NCI-H1694 (cell line): ENCODE measurements around the gene MRPL41.
"Not testable (repeated sequence)": the region's sequence is repeated elsewhere in the genome, so short reads cannot be mapped to it uniquely, and the experiment has no call there.

Experiments
- DNase-seq: peaks from one replicate; lab custom pipeline; 2025; lab: John Stamatoyannopoulos, UW

Gene MRPL41

GRCh38 chr9:137552022-137552768 is 516 bp downstream of the MRPL41 start:
- DNase-seq = no peak

- DNase-seq = not testable (repeated sequence)
These were observed 2.0 kb downstream of the MRPL41 start for GRCh38 chr9:137553654-137554053.

DNA sequence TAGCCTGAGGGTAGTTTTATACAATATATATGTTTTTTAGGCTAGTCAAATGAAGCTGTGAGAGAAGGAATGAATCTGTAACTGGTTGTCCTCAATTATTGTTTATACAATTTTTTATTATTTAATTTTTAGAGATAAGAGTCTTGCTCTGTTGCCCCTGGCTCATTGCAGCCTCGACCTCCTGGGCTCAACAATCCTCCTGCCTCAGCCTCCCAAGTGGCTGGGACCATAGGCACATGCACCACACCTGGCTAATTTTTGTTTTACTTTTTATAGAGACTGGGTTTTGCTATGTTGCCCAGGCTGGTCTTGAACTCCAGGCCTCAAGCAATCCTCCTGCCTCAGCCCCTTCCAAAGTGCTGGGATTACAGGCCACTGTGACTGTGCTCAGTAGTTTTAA is 2.7 kb downstream of the MRPL41 start:
- DNase-seq = no peak

DNA sequence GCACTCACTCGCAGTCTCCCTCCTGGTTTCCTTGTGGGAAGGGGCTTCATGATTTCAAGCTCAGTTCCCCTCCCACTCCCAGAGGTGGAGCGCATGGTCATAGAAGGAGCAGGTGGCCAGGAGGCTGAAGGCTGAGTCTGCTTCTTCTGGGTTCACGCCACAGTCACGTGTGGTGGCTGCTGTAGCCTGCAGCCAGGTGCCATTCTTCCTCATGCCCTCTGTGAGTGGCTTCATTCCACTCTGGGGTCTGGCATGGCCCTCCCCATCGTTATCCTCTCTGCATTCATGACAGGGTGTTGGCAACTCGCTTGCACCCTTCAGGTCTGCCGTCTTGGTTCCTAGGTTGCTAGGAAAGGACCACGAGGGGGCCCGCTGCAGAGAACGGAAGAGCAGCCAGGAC is 3.5 kb downstream of the MRPL41 start:
- no peak for DNase-seq

GRCh38 chr9:137556069-137556838 is 4.6 kb downstream of the MRPL41 start:
- no peak for DNase-seq

- no peak for DNase-seq
These were observed 6.4 kb downstream of the MRPL41 start for GRCh38 chr9:137558127-137558526.

- no peak for DNase-seq
These were observed 12.5 kb downstream of the MRPL41 start for GRCh38 chr9:137564134-137564533.

- no peak for DNase-seq
These were observed 13.2 kb downstream of the MRPL41 start for GRCh38 chr9:137564817-137565411.

GRCh38 chr9:137568445-137568844 is 16.8 kb downstream of the MRPL41 start:
- DNase-seq = not testable (repeated sequence)

GRCh38 chr9:137569609-137570203 is 18.0 kb downstream of the MRPL41 start:
- no peak for DNase-seq

DNA sequence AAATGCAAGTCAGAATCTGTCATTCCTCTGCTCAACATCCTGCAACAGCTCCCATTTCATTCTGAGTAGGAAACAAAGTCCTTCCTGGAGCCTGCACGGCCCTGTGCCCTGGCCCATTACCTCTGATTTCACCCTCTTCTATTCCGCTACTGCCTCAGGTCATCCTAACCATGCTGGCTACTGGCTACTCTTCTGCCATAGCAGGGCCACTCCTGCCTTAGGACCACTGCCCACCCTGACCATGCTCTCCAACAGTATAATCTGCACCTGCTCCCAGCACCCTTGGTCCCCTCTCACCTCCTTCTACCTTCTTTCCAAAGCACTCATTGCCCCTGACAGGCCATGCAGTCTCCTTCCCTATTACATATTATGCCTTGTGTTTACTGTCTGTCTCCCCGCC is 18.9 kb downstream of the MRPL41 start:
- DNase-seq = no peak

GRCh38 chr9:137574192-137574591 is 22.5 kb downstream of the MRPL41 start:
- DNase-seq = no peak

DNA sequence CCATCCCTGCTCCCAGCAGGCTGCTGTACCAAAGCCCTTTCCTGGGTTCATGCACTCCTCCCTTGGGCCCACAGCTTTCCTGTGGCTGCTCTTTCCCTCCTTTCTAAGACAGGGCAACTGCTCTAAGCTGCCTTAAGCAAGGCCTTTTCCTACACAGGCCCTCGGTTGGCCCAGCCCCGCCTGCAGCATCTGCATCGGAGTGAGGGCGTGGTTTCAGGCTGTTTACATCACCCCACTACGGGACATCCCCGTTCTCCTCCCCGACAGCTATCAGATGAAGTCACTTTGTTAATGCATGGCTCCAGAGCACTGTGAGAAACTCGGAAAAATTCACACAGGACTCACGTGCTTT is 23.7 kb downstream of the MRPL41 start:
- no peak for DNase-seq

DNA sequence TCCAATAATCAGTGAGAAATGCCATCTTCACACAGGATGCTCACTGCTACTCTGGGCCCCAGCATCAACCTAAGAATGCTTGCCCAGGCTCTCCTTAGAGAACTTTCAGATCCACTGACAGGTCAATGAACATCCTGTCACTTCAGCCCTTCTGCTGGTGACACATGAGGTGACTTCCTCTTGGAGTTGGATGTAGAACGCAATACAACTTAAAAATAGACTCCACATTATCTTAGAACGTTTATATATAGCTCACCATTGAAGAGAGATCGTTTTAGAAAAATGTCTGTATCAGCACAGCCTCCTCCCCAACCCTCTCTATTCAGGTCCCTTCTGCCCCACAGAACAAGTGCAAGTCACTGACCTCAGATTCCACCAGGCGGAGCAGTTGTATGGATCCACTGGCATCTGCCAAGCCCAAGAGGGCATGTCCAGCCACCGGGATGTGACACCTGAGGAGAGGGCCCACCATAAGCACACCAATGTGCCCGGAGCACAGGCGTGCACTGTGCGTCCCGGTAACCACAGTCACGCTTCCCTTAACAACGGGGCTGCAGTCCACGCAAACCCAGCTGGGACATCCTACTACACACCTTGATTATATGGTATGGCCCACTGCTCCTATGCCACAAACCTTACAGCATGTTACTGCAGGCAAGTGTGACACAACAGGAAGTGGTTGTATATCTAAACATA is 24.2 kb downstream of the MRPL41 start:
- DNase-seq = no peak

DNA sequence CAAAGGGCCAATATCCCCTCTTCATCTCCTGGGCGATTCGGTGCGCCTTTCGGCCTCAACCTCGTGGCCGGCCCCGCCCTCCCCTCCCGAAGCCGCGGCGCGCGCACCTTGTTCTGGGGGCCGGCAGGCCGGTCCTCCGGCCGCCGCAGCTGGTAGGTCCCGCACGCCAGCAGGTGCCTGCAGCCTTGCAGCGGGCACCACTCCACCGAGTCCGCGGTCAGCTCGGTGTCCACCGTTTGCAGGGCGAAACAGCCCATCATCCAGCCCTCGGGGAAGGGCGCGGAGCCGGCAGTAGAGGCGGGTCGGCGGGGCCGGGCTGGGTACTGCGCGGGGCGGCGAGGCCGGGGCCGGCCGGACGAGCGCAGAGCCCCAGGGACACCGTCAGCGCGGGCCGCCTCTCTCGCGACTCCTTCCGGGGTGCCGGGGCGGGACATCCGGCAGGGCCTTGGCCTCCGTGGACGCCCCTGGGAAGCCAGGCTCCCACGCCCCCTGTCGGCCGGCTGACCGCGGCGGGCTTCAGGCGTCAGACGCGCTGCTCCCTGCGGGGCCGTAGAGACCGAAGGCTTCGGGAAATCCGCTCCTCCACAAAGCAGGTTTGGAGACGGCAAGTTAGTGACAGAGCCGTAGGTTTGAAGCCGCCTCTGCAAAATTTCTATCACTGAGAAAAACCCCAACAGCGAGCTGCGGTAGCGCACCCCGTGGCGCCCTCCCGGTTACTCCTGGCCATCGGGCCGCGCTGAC is 27.0 kb downstream of the MRPL41 start, which contains the start of gene DPH7:
DPH7 (minus strand) TSS at position 408 of the 741 bp plus-strand sequence; CDS start at position 260, 148 bp downstream.
- DNase-seq = peak; percentile 79

GRCh38 chr9:137579259-137579604 is 27.6 kb downstream of the MRPL41 start:
- DNase-seq = no peak

- no peak for DNase-seq
These were observed 28.7 kb downstream of the MRPL41 start for GRCh38 chr9:137580209-137580953.

DNA sequence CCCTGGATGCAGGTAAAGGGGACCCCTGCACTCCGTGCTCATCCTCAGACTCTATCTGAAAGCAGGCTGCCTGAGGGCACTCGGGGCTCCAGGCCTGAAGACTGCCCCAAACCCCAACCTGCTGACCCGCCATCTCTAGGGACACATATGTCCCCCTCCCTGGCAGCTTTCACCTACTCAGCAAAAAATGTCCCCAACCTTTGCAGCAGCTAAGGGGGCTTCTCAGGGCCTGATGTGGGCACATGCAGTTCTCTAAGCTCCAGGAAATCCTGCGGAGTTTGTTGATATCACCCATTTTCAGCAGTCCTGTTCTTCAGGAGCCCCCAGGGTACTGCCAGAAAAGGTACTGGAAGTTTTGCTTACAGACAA is 29.3 kb downstream of the MRPL41 start:
- no peak for DNase-seq

- no peak for DNase-seq
These were observed 29.9 kb downstream of the MRPL41 start for GRCh38 chr9:137581361-137582285.
